NCI-H460 (cell line): ENCODE data around the gene AP1G1. TPM values are rescaled to one million over a fixed set of nuclear protein-coding genes. Genes with fewer than 3 reads are reported as not detected.
"Not testable (repeated sequence)": the region's sequence is repeated elsewhere in the genome, so short reads cannot be mapped to it uniquely, and the experiment has no call there.

Experiments
- DNase-seq: peaks from one replicate; pipeline ENCODE4 v3.0.0-alpha.2; 2016; ENCODE audit warnings: low read depth; ENCODE audit errors: extremely low read depth
- small RNA-seq, 2 experiments: library from RNA; depleted of rRNA; stranded (forward); fragments of <200 nt; gene quantifications; one replicate each; pipeline ENCODE3, GENCODE V24; 2014
- total RNA-seq: library from RNA; depleted of rRNA; stranded (reverse); fragments of >200 nt; shearing (Covaris generic); gene quantifications from 2 replicates; pipeline ENCODE4 v1.2.3, GENCODE V29; 2014; rRNA removed

AP1G1 gene
- total RNA-seq, 1 experiment from 2014 or later = 32.7 TPM

- DNase-seq = no peak
Measured at GRCh38 chr16:71709229-71709781, 99.3 kb downstream of the AP1G1 start.

- no peak for DNase-seq
Measured at GRCh38 chr16:71708696-71709095, 99.9 kb downstream of the AP1G1 start.

GRCh38 chr16:71707199-71707598, 101.4 kb downstream of the AP1G1 start:
- DNase-seq = no peak

- DNase-seq = no peak
Measured at GRCh38 chr16:71706046-71706445, 102.6 kb downstream of the AP1G1 start.

- DNase-seq = no peak
Measured at GRCh38 chr16:71703333-71703732, 105.3 kb downstream of the AP1G1 start.

GRCh38 chr16:71700831-71701230, 107.8 kb downstream of the AP1G1 start:
- no peak for DNase-seq

- no peak for DNase-seq
Measured at GRCh38 chr16:71698491-71698890, 110.1 kb downstream of the AP1G1 start.

GRCh38 chr16:71693164-71693563, 115.5 kb downstream of the AP1G1 start:
- no peak for DNase-seq

GRCh38 chr16:71689901-71690300, 118.7 kb downstream of the AP1G1 start:
- DNase-seq = no peak

- DNase-seq = no peak
Measured at GRCh38 chr16:71687861-71688260, 120.8 kb downstream of the AP1G1 start.

GRCh38 chr16:71684280-71684679, 124.4 kb downstream of the AP1G1 start:
- not testable (repeated sequence) for DNase-seq

- DNase-seq = no peak
Measured at GRCh38 chr16:71681360-71681759, 127.3 kb downstream of the AP1G1 start.

Small RNAs within 50 kb of the gene (small RNA-seq; reads per million reads assigned to genes)
- 0 reads per million in 2 experiments for gene AC010653.3
- 0.02 to 0.06 reads per million in 2 experiments for gene SNORA70D
- gene SNORD71 = 275 to 1,250 reads per million in 2 experiments

Other genes with a start within 250 kb of the AP1G1 start
- 0.02 TPM in 1 of 2 replicates, not detected in the other for gene TAT, start 231.7 kb downstream of the AP1G1 start, total RNA-seq
- not detected in 2 replicates for gene MARVELD3, start 182.7 kb downstream of the AP1G1 start, total RNA-seq
- gene PHLPP2, start 84.1 kb downstream of the AP1G1 start, total RNA-seq = 7.1 and 8.2 TPM in 2 replicates
- 10.6 and 10.9 TPM in 2 replicates for gene ATXN1L, start 37.1 kb upstream of the AP1G1 start, total RNA-seq
- gene ZNF821, start 75.3 kb upstream of the AP1G1 start, total RNA-seq = 3.5 and 5.5 TPM in 2 replicates
- gene IST1, start 86.7 kb upstream of the AP1G1 start, total RNA-seq = 111 and 138 TPM in 2 replicates
- gene PKD1L3, start 191.6 kb upstream of the AP1G1 start, total RNA-seq = not detected in 2 replicates
- 9.5 and 12.0 TPM in 2 replicates for gene DHODH, start 199.9 kb upstream of the AP1G1 start, total RNA-seq
- gene HP, start 245.7 kb upstream of the AP1G1 start, total RNA-seq = not detected in 2 replicates